HG03342 (cell line): ENCODE measurements around the gene MRPS23.
A peak's percentile ranks its signal among the peaks of the same experiment; 100 is the strongest.
"Not testable (repeated sequence)": the region's sequence is repeated elsewhere in the genome, so short reads cannot be mapped to it uniquely, and the experiment has no call there.

Experiments used
- ATAC-seq: cut with Tn5 transposase; IDR thresholded peaks from one replicate; pipeline ENCODE4 v1.9.1; 2021; ENCODE audit warnings: mild to moderate bottlenecking, moderate library complexity; ENCODE audit not compliant: unreplicated experiment

The MRPS23 gene

DNA sequence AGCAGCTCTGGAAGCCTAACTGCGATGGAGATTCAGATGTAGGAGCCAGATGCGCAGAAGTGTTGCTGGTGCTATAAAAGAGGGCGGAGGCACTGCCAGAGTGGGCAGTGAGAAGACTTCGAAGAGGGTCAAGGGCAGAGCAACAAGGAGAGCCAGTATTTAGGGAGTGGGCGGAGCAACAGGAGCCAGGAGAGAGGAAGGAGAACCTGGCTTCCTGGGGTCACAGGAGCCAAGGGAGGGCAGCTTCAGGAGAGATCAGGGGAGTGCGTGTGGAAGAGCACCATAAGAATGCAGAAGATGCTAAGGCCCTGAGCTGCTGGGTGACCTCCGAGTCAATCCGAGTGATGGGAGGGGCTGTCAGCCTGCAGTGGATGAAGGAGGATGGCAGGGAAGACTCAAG, 14.4 kb upstream of the MRPS23 start:
- ATAC-seq: no peak

GRCh38 chr17:57862694-57863667, 13.1 kb upstream of the MRPS23 start:
- no peak for ATAC-seq

DNA sequence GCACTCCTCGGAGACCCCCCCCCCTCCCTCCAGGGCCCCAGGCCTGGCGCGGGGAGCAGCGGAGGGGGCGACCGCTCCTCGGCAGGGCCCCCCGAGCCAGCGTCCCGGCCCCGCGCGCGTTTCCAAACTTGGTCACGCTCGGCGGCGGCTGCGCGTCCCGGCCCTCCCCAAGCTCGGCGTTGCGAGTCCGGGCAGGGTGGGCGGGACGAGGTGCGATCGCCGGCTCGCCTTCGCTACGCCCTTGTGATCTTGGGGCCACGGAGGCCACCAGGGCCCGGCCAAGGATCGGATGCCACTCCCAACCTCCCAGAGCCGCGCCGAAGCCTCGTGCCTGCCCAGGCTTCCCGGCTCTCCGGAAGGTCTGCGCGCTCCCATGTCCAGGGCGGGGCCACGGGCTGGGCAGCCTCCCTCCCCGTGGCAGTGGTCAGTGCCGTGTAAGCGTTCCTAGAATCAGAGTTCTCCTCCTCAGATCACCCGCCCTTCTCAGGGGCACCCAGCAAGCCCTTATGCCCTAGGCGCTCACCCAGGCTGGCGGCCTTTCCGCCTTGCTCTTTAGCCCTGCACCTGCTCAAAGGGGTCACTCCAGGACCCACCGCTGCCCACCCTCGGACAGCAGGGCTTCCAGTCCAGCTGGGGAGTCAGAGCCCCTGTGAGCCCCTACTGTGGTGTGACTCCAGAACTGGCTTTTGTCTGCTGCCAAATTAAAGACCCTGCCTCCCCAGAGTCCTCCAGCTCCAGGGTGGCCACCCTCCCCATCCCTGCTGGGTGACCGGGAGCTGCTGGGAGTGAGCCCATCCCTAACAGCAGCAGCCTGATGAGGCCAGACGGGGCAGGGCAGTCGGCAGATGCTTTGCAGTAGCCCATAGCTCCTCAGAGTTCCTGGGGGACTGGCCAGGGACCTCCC, 12.2 kb upstream of the MRPS23 start:
- ATAC-seq: no peak

DNA sequence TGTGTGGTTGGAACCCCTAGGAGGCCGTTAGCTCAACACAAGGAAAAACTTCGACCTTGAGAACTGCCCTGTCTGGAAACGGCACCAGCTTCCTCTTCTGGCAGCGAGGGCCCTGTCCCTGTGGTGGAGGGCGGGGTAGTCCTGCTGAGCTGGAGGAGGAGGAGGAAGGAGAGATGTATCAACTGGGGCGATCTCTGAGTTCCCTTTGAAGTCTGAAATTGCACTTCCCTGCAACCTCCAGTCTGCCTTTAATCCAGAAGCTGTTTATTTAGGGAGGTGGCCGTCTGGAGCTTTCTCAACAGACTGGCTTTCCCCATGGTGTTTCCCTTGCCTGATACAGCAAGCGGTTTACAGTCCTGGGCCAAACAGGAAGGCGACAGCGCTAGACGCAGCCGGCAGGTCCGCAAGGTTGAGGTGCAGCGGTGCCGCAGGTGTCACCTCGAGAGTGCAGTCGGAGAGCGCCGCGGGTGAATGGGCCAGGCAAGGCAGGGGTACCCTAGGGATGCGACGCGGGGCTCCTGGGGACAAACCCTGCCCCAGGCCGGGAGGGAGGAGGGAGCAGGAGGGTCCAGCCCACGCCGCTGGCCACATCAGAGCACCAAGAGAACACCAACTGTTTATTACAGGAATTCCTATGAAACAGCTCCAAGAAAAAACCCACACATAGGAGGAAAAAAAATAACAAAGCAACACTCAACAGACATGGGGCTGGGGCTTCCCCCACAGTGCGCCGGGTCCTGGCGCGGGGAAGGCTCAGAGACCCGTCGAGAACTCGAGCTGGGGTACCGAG, 11.4 kb upstream of the MRPS23 start:
- ATAC-seq: no peak

GRCh38 chr17:57860414-57860999, 10.7 kb upstream of the MRPS23 start:
- no peak for ATAC-seq

GRCh38 chr17:57859601-57860413, 10.0 kb upstream of the MRPS23 start:
- ATAC-seq: no peak

DNA sequence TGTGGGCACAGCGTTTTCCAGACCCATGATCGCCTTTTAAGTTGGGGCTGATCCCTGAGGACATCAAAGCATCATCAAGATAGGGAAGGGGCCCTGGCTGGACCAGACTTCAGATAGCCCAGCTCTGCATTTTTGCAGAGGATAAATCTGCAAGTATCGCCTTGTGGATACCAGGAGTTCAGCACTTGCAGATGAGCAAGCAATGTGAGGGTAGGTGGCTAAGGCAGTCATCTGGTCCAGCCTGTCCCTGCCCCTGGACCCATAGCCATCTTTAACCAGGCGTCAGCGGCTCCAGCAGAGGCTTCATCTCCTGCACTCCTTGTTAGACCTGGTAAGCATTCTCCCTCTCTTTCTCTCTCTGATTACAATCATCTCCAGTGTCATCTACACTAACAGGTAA, 9.0 kb upstream of the MRPS23 start:
- no peak for ATAC-seq

DNA sequence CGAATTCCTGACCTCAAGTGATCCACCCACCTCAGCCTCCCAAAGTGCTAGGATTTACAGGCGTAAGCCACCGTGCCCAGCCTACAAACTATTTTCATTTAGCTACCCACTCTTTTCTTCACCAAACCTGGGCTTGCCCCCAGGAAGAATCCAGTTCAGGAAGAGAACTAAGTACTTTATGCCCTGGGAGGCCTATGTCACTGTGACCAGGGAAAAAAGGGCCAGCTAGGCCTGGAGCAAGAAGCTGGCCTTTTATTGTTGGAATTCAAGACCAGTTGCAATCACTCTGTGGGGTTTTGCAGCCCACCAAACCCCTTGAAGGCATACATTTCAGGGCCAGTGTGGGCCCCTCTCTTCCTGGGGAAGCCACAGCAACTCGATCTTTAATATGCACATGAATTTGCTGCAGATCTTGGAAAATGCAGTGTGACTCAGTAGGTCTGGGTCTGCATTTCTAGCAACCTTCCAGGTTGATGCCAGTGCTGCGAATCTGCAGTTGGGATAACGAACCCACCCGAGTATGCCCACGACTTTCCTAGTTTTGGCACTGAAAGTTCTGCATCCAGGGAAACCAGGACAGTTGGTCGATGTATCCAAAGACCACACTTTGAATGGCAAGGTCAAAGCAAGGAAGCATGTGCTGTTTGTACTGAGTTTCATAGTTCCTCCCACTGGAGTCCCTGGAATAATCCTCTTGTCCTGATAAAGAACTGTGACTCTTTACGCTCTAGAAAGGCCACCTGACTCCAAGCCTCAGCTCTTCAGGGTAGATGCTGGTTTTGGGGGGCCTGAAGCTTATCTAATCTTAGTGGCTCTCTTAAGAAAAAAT, 7.2 kb upstream of the MRPS23 start:
- ATAC-seq: no peak

- ATAC-seq: no peak
These were observed 5.7 kb upstream of the MRPS23 start for GRCh38 chr17:57855391-57856035.

- ATAC-seq: no peak
These were observed 3.9 kb upstream of the MRPS23 start for GRCh38 chr17:57853695-57854094.

- ATAC-seq: no peak
These were observed 3.1 kb upstream of the MRPS23 start for GRCh38 chr17:57852955-57853328.

DNA sequence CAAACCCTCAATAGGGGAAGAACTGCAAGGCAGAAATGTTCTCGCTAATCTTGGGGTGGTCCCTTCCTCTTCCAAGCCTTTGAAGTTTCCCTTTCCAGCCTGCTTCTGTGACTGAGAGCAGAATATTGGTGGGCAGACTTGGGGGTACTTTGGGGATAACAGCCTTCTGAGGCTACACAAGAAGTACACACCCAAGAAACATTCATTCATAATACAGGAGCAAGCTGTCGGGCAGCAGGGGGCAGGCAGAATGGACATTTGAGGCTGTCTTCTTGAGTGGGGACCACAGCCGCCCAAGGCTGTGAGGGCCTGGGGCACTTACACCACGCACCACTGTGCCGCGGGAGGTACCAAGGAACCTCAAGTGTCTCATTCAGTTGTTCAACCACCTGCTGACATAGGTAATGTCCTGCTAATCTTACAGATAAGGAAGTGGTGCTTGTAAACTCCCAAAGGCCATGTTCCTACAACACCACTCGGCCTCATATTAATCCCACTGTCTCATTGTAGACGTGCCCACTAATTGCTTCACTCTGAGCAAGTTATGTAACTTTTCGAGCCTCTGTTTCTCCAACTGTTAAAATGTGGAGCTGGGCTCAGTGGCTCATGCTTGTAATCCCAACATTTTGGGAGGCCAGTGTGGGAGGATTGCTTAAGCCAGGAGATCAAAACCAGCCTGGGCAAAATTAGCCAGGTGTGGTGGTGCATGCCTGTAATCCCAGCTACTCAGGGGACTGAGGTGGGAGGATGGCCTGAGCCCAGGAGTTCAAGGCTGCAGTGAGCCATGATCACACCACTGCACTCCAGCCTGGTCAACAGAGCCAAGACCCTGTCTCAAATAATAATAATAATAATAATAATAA, 2.5 kb upstream of the MRPS23 start:
- no peak for ATAC-seq

DNA sequence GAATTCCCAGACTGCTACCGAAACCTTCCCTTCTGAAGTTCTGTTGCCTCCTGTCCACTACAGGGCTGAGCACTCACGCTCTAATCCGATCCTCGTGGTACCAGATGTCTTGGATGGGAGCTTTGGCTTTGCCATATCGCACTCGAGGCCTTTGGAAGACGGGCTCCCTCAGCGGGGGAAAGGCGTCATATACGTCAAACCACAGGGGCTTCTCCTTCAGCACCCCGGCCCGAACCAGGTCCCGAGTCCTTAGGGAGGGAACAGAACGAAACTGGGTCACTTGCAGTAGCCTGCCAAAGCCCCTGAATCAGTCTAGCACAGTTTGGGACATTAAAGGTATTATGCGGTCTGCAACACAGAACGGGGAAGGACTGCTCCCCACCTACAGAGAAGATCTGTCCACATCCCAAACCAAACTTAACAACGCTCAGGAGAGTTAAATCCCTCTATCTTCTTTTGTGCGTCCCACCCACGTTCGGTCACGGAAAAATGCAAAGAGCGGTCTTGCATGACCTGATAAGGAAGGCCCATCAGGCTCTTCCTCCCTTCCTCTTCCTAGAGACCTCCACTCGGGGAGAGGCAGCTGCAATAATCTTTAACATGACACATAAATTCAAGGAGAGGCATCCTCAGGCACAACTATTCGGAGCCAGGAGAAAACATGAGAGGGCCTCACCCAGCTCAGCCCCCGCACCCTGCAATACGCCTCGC, 526 bp downstream of the MRPS23 start:
- ATAC-seq: peak; percentile 8

- ATAC-seq: not testable (repeated sequence)
These were observed 3.5 kb downstream of the MRPS23 start for GRCh38 chr17:57846056-57846945.

GRCh38 chr17:57842280-57842679, 7.6 kb downstream of the MRPS23 start:
- no peak for ATAC-seq

GRCh38 chr17:57839571-57839923, 10.3 kb downstream of the MRPS23 start:
- no peak for ATAC-seq
